ENCODE results near the gene LMLN. TPM values are rescaled to one million over a fixed set of nuclear protein-coding genes. Genes with fewer than 3 reads are reported as not detected.
"Not testable (repeated sequence)": the region's sequence is repeated elsewhere in the genome, so short reads cannot be mapped to it uniquely, and the experiment has no call there.

The LMLN gene
- total RNA-seq, 2 experiments from 2014 or later, result 2.1 to 2.2 TPM

DNA sequence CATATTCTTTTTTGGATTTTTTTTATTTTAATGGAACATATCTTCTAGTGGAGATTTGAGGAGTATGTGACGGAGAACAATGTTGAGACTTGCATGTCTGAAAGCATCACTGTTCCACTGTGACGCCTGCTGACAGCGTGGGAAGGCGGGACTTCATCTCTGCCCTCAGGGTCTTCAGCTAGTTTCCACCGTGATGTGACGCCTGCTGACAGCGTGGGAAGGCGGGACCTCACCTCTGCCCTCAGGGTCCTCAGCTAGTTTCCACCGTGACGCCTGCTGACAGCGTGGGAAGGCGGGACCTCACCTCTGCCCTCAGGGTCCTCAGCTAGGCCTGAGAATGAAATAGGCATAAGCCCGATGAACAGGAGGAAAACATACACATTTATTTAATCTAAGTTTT, 70.7 kb downstream of the LMLN start:
- intact Hi-C loops (cut with micrococcal nuclease), result no loop called here
- CTCF ChIA-PET, result no interaction called here
- no peak for DNase-seq
- H3K27ac Mint-ChIP-seq, result no peak overlapping the region
- peaks cover 6% of the 10 kb centered on the region for H3K36me3 Mint-ChIP-seq (ENCODE audit: low read depth)
- no peaks in the 10 kb centered on the region for H3K4me1 Mint-ChIP-seq (ENCODE audit: low read depth)
- no peak overlapping the region for H3K4me3 Mint-ChIP-seq
- no peaks in the 10 kb centered on the region for H3K9me3 Mint-ChIP-seq
- no peaks in the 10 kb centered on the region for H3K27me3 Mint-ChIP-seq (ENCODE audit: low read depth)

- no peaks in the 10 kb centered on the region for H3K9me3 Mint-ChIP-seq
- DNase-seq, result no peak
- no peak overlapping the region for H3K27ac Mint-ChIP-seq
- CTCF ChIA-PET, result interaction anchor here (0.5 to 1.0 kb wide), 2 partner anchors 27 to 41 kb away, joined by 3 to 4 read pairs; no protein-coding TSS in a partner anchor
- peaks cover 1% of the 10 kb centered on the region for H3K36me3 Mint-ChIP-seq (ENCODE audit: low read depth)
- no peaks in the 10 kb centered on the region for H3K27me3 Mint-ChIP-seq (ENCODE audit: low read depth)
- H3K4me3 Mint-ChIP-seq, result no peak overlapping the region
- intact Hi-C loops (cut with micrococcal nuclease), result no loop called here
- no peaks in the 10 kb centered on the region for H3K4me1 Mint-ChIP-seq (ENCODE audit: low read depth)
Measured at GRCh38 chr3:198032039-198032936, 72.3 kb downstream of the LMLN start.

DNA sequence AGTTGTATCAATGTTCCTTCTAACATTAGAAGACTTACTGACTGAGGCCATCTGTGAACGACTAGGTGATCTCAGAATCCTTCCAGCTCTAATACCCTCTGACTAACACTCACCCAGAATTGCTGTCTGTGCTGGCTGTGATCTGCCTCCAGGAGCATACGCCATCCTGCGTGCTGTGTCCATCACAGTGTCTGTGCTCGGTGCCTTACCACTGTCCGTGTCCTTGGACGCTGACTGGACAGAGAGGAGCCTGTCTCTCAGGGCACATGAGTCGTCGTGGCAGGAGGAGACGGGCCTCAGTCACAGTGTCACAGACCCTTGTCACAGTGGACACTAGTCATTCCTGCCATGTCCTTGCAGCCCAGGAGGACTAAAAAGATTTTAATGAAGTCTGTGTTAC, 83.1 kb downstream of the LMLN start:
- intact Hi-C loops (cut with micrococcal nuclease), result no loop called here
- H3K4me1 Mint-ChIP-seq (ENCODE audit: low read depth), result no peaks in the 10 kb centered on the region

DNA sequence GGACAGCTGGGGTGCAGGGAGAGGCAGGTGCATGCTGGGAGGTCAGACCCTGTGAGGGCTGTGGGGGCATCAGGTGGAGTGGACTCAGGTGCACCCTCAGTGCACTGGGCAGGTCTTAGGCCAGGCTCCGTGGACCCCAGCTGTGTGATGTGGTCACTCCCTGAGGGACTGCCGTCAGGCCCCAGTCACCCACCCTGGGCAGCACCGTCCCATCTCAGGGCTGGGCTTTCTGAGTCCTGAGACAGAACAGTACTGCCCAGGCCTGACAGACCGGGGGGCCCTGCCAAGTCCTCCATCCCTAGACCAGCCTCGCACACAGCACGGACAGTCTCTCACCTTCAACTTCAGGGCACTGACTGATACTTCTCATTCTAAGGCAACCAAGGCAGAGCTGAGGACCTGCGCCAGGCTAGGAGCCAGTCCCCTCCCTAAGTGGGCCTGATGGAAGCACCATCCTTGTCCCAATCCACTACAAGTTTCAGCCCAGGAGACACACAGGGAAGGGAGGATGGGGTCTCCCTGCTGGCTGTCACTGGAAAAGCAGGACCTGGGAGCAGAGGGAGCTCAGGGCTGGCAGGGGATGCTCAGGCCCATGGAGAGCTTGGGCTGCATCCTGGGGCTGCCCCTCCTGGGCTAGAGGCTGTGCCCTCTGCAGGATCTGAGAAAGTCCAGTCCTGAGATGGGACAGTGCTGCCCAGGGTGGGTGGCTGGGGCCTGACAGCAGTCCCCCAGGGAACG, 86.3 kb downstream of the LMLN start:
- DNase-seq, result no peak
- no peaks in the 10 kb centered on the region for H3K36me3 Mint-ChIP-seq (ENCODE audit: low read depth)
- H3K4me3 Mint-ChIP-seq, result no peak overlapping the region
- H3K4me1 Mint-ChIP-seq (ENCODE audit: low read depth), result no peaks in the 10 kb centered on the region
- CTCF ChIA-PET, result no interaction called here
- H3K27ac Mint-ChIP-seq, result no peak overlapping the region
- intact Hi-C loops (cut with micrococcal nuclease), result no loop called here
- no peaks in the 10 kb centered on the region for H3K27me3 Mint-ChIP-seq (ENCODE audit: low read depth)
- no peaks in the 10 kb centered on the region for H3K9me3 Mint-ChIP-seq

More for the DNA sequence above, 83.1 kb downstream of the LMLN start:
- CTCF ChIA-PET, result no interaction called here
- no peak overlapping the region for H3K4me3 Mint-ChIP-seq
- no peaks in the 10 kb centered on the region for H3K27me3 Mint-ChIP-seq (ENCODE audit: low read depth)
- DNase-seq, result no peak
- no peaks in the 10 kb centered on the region for H3K9me3 Mint-ChIP-seq
- no peak overlapping the region for H3K27ac Mint-ChIP-seq
- H3K36me3 Mint-ChIP-seq (ENCODE audit: low read depth), result peaks cover 11% of the 10 kb centered on the region

DNA sequence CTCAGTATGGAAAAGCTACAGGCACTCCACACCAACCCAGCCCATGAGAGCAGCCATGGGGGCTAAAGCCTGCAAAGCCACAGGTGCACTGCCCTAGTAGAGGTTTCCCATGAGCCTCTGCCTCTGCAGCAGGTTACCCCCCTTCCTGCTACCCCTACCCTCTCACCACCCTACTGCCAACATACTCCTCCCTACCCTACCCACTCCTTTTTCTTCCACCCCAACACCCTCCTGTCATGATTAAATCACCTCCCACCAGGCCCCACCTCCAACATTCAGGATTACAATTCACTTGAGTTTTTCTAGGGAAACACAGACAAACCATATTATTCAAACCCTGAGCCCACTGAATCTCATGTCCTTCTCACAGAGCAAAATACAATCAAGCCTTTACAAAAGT, 88.4 kb downstream of the LMLN start:
- CTCF ChIA-PET, result interaction anchor here (1.4 kb wide), 1 partner anchor 32 kb away, joined by 6 read pairs; no protein-coding TSS in a partner anchor
- no peak for DNase-seq

GRCh38 chr3:198051836-198052235, 91.8 kb downstream of the LMLN start:
- Mint-ChIP-seq H3K4me3 (no peak overlapping the region), H3K27ac (no peak overlapping the region), H3K4me1 (ENCODE audit: low read depth) (no peaks in the 10 kb centered on the region), H3K9me3 (no peaks in the 10 kb centered on the region), H3K36me3 (ENCODE audit: low read depth) (no peaks in the 10 kb centered on the region), H3K27me3 (ENCODE audit: low read depth) (peaks cover 2% of the 10 kb centered on the region)
- DNase-seq, result no peak
- intact Hi-C loops (cut with micrococcal nuclease), result loop anchor here (2.0 kb wide), 1 partner anchor 29 kb away; no protein-coding TSS in a partner anchor
- CTCF ChIA-PET, result interaction anchor here (1.1 kb wide), 1 partner anchor 29 kb away, joined by 5 read pairs; no protein-coding TSS in a partner anchor

More for the DNA sequence above, 88.4 kb downstream of the LMLN start:
- Mint-ChIP-seq H3K4me3 (no peak overlapping the region), H3K9me3 (no peaks in the 10 kb centered on the region), H3K4me1 (ENCODE audit: low read depth) (no peaks in the 10 kb centered on the region), H3K27me3 (ENCODE audit: low read depth) (no peaks in the 10 kb centered on the region), H3K36me3 (ENCODE audit: low read depth) (no peaks in the 10 kb centered on the region), H3K27ac (no peak overlapping the region)
- intact Hi-C loops (cut with micrococcal nuclease), result no loop called here

DNA sequence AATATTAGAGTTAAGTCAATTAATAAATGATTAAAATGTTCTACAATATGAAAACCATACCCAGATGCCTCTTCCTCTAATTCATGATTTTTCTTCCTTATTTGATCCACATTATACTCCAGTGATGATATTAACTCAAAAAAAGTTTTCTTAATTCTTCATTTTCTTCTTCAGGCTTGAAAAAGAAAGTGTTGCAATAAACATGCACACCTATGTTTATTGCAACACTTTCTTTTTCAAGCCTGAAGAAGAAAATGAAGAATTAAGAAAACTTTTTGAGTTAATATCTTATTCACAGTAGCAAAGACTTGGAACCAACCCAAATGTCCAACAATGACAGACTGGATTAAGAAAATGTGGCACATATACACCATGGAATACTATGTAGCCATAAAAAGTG, 93.4 kb downstream of the LMLN start:
- CTCF ChIA-PET; H3K27ac Mint-ChIP-seq; H3K4me3 Mint-ChIP-seq; intact Hi-C loops (cut with micrococcal nuclease); H3K4me1 Mint-ChIP-seq (ENCODE audit: low read depth); DNase-seq; H3K36me3 Mint-ChIP-seq (ENCODE audit: low read depth); H3K9me3 Mint-ChIP-seq; H3K27me3 Mint-ChIP-seq (ENCODE audit: low read depth): not testable (repeated sequence)

- intact Hi-C loops (cut with micrococcal nuclease), result loop anchor here (1.0 kb wide), 1 partner anchor 11 kb away; no protein-coding TSS in a partner anchor
- no peak overlapping the region for H3K27ac Mint-ChIP-seq
- H3K9me3 Mint-ChIP-seq, result no peaks in the 10 kb centered on the region
- peaks cover 3% of the 10 kb centered on the region for H3K27me3 Mint-ChIP-seq (ENCODE audit: low read depth)
- no peak for DNase-seq
- no peak overlapping the region for H3K4me3 Mint-ChIP-seq
- H3K4me1 Mint-ChIP-seq (ENCODE audit: low read depth), result peaks cover 17% of the 10 kb centered on the region
- peaks cover 4% of the 10 kb centered on the region for H3K36me3 Mint-ChIP-seq (ENCODE audit: low read depth)
- CTCF ChIA-PET, result interaction anchor here (0.7 to 3.3 kb wide), 5 partner anchors 10 to 155 kb away, joined by 3 to 11 read pairs (median 3); no protein-coding TSS in a partner anchor
Measured at GRCh38 chr3:198061119-198062067, 101.4 kb downstream of the LMLN start.

DNA sequence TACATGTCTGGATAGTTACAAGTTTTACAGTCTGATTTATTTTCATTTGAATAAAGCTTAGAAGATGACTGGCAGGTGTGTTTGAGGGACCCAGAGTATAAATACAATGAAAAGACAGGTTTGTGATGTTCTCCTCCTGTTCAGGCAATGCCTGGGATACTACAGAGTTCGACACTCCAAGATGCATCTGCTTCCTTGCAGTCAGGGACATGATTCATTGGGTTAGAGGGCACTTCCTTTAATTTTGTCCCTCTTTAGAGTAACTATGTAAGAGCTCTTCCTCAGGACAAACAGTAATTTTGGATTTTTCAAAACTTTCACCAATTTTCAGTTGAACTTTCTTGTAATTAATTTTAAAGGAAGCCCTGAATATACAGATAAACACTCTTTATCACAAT, 102.0 kb downstream of the LMLN start:
- H3K36me3 Mint-ChIP-seq (ENCODE audit: low read depth), result peaks cover 4% of the 10 kb centered on the region
- H3K27me3 Mint-ChIP-seq (ENCODE audit: low read depth), result peaks cover 1% of the 10 kb centered on the region
- H3K4me3 Mint-ChIP-seq, result no peak overlapping the region
- H3K4me1 Mint-ChIP-seq (ENCODE audit: low read depth), result peaks cover 17% of the 10 kb centered on the region
- no peak overlapping the region for H3K27ac Mint-ChIP-seq
- H3K9me3 Mint-ChIP-seq, result no peaks in the 10 kb centered on the region
- no peak for DNase-seq
- intact Hi-C loops (cut with micrococcal nuclease), result no loop called here
- CTCF ChIA-PET, result interaction anchor here (0.7 to 3.3 kb wide), 3 partner anchors 10 to 83 kb away, joined by 3 to 11 read pairs (median 7); no protein-coding TSS in a partner anchor

- Mint-ChIP-seq H3K4me1 (ENCODE audit: low read depth) (peaks cover 17% of the 10 kb centered on the region), H3K27ac (no peak overlapping the region), H3K4me3 (no peak overlapping the region), H3K27me3 (ENCODE audit: low read depth) (peaks cover 2% of the 10 kb centered on the region), H3K36me3 (ENCODE audit: low read depth) (peaks cover 4% of the 10 kb centered on the region), H3K9me3 (no peaks in the 10 kb centered on the region)
- CTCF ChIA-PET, result interaction anchor here (2.8 kb wide), 1 partner anchor 16 kb away, joined by 9 read pairs; no protein-coding TSS in a partner anchor
- DNase-seq, result no peak
- intact Hi-C loops (cut with micrococcal nuclease), result no loop called here
Measured at GRCh38 chr3:198064420-198064819, 104.4 kb downstream of the LMLN start.

DNA sequence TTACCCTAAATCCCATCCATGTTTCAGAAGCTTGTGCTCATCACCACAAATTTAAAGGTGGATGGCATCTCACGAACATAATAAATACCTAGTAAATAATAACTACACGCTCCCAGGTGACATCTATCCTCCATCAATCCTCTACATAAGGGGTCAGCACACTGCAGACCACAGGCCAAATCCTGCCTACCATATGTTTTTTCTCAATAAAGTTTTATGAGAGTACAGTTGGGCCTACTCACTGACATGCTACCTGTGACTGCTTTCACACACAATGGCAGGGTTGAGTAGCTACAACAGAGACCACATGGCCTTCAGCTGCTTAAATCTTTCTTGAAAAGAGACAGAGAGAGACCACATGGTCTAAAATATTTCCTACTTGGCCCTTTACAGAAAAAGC, 105.9 kb downstream of the LMLN start:
- intact Hi-C loops (cut with micrococcal nuclease), result no loop called here
- DNase-seq, result no peak
- Mint-ChIP-seq H3K4me3 (no peak overlapping the region), H3K36me3 (ENCODE audit: low read depth) (peaks cover 4% of the 10 kb centered on the region), H3K27ac (no peak overlapping the region), H3K4me1 (ENCODE audit: low read depth) (peaks cover 18% of the 10 kb centered on the region), H3K27me3 (ENCODE audit: low read depth) (peaks cover 2% of the 10 kb centered on the region), H3K9me3 (no peaks in the 10 kb centered on the region)
- CTCF ChIA-PET, result interaction anchor here (0.7 to 2.8 kb wide), 3 partner anchors 15 to 160 kb away, joined by 3 to 9 read pairs (median 3); no protein-coding TSS in a partner anchor
